ENCODE results near the gene SLC10A6. TPM values are rescaled to one million over a fixed set of nuclear protein-coding genes. Genes with fewer than 3 reads are reported as not detected.

Gene SLC10A6
- total RNA-seq, 2 donors from 2014 or later: 0.40 to 0.58 TPM

DNA sequence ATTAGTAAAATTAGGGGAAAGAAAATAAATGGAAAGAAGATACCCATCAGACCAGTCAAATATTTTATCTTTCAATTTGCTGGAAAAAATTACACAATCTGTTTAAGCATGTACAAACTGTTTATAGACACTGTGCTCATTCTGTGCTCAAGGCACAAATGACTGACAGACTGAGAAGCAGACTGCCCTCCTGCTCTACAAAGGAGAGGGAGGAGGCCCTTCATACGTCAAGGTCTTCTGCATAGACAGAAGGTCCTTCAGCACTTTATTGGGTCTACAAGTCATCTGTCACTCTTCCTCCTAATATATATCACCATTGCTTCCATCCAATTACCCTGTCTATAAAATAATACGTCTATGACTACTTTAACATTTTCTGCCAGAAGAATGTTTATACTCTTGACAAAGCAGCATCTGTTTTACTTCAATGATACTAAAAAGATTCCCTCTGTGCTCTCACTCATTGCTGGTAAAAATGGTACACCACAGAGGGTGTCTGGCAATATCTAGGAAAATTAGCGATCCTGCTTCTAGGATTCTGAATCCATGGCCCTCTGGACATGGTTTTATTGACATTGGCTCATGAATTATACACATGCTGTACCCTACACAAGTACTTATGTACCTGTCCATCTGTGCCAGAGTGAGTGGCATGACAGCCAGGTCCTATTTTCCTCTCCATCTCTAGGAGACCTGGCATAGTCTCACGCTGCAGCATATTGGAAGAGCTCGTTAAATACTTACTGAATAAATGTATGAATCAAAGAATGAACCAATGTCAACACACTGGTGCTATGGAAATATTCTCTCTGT lies 11.3 kb downstream of the SLC10A6 start:
- Histone ChIP-seq H3K36me3 (no peaks in the 10 kb centered on the region), H3K27ac (no peak overlapping the region), H3K27me3 (no peaks in the 10 kb centered on the region), H3K9ac (ENCODE audit: low read depth in 2 of 2, low read length in 2 of 2) (no peak overlapping the region), H3K9me3 (no peaks in the 10 kb centered on the region), H3K4me1 (no peaks in the 10 kb centered on the region), H3K4me3 (no peak overlapping the region)
- TF ChIP-seq, protein P1, sequence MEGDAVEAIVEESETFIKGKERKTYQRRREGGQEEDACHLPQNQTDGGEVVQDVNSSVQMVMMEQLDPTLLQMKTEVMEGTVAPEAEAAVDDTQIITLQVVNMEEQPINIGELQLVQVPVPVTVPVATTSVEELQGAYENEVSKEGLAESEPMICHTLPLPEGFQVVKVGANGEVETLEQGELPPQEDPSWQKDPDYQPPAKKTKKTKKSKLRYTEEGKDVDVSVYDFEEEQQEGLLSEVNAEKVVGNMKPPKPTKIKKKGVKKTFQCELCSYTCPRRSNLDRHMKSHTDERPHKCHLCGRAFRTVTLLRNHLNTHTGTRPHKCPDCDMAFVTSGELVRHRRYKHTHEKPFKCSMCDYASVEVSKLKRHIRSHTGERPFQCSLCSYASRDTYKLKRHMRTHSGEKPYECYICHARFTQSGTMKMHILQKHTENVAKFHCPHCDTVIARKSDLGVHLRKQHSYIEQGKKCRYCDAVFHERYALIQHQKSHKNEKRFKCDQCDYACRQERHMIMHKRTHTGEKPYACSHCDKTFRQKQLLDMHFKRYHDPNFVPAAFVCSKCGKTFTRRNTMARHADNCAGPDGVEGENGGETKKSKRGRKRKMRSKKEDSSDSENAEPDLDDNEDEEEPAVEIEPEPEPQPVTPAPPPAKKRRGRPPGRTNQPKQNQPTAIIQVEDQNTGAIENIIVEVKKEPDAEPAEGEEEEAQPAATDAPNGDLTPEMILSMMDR (IDR thresholded peaks at IDR 0.05): no peak
- no peak for DNase-seq
- intact Hi-C loops (cut with DNase I): no loop called here

GRCh38 chr4:86835677-86836076 lies 13.5 kb downstream of the SLC10A6 start:
- no peak overlapping the region for H3K4me3 ChIP-seq
- H3K9me3 ChIP-seq: no peaks in the 10 kb centered on the region
- DNase-seq: no peak
- H3K4me1 ChIP-seq: no peaks in the 10 kb centered on the region
- H3K27ac ChIP-seq: no peak overlapping the region
- H3K36me3 ChIP-seq: no peaks in the 10 kb centered on the region
- TF ChIP-seq, protein P1 (IDR thresholded peaks at IDR 0.05): no peak
- no peaks in the 10 kb centered on the region for H3K27me3 ChIP-seq
- intact Hi-C loops (cut with DNase I): no loop called here
- no peak overlapping the region for H3K9ac ChIP-seq (ENCODE audit: low read depth in 2 of 2, low read length in 2 of 2)

GRCh38 chr4:86834901-86835300 lies 14.3 kb downstream of the SLC10A6 start:
- H3K27ac ChIP-seq: no peak overlapping the region
- intact Hi-C loops (cut with DNase I): no loop called here
- H3K36me3 ChIP-seq: no peaks in the 10 kb centered on the region
- no peaks in the 10 kb centered on the region for H3K27me3 ChIP-seq
- no peaks in the 10 kb centered on the region for H3K4me1 ChIP-seq
- H3K9me3 ChIP-seq: no peaks in the 10 kb centered on the region
- H3K4me3 ChIP-seq: no peak overlapping the region
- TF ChIP-seq, protein P1 (IDR thresholded peaks at IDR 0.05): no peak
- no peak for DNase-seq
- no peak overlapping the region for H3K9ac ChIP-seq (ENCODE audit: low read depth in 2 of 2, low read length in 2 of 2)

DNA sequence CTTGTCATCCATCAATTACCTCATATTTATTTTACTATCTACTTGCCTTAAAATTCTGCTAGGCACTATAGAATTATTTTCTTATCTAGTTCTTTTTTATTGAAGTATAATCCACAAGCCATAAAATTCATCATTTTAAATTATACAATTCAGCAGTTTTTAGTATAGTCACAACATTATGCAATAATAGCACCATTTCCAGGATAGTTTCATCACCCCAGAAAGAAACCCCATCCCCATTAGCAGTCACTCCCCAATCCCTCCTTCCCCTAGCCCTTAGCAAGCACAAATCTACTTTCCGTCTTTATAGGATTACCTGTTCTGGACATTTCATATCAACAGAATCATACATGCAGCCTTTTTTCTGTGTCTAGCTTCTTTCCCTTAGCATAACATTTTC lies 15.6 kb downstream of the SLC10A6 start:
- DNase-seq: no peak
- TF ChIP-seq, protein P1 (IDR thresholded peaks at IDR 0.05): no peak
- intact Hi-C loops (cut with DNase I): no loop called here
- H3K36me3 ChIP-seq: no peaks in the 10 kb centered on the region
- no peaks in the 10 kb centered on the region for H3K27me3 ChIP-seq
- no peak overlapping the region for H3K27ac ChIP-seq
- no peaks in the 10 kb centered on the region for H3K4me1 ChIP-seq
- H3K9me3 ChIP-seq: no peaks in the 10 kb centered on the region
- H3K4me3 ChIP-seq: no peak overlapping the region
- no peak overlapping the region for H3K9ac ChIP-seq (ENCODE audit: low read depth in 2 of 2, low read length in 2 of 2)

DNA sequence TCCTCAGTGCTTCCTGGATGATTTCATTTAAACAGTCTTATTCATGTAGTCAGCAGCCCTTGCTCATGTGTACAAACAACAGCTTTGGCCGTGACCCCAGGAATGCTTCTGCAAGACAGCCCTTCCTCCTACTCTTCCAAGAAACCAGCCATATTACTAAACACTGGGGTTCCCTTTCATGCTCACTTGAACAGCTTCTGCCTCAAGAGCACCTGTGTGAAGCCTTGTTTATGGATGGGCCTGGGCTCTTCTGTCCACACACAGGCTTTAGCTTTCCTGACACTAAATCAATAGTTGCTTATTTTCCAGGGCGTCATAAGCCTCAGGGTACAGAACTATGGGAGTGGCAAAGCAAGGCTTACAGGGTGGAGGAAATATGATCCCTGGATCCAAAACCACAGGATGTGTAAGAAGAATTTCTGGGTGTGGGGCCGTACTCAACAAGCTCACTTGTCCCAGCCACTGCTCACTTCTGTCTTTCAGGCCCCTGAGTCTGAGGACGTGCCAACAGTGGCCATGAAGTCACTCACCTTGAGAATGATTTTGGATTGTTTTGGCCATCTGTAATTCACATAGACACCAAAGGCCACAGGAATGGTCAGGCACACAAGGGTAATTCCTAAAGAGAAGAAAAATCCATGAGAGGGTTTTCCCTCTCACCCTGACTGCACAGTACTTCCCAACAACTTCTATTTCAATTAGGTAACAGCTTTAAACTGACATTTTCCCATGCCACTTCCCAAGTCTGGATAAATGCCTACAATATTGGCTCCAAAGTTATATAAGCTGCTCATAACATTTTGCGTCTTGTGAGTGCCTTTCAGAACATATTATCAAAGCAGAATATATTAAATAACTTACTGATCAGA lies 17.7 kb downstream of the SLC10A6 start:
- Histone ChIP-seq H3K36me3 (no peaks in the 10 kb centered on the region), H3K9me3 (no peaks in the 10 kb centered on the region), H3K4me3 (no peak overlapping the region), H3K4me1 (no peaks in the 10 kb centered on the region), H3K9ac (ENCODE audit: low read depth in 2 of 2, low read length in 2 of 2) (no peak overlapping the region), H3K27me3 (no peaks in the 10 kb centered on the region), H3K27ac (no peak overlapping the region)
- TF ChIP-seq, protein P1 (IDR thresholded peaks at IDR 0.05): no peak
- DNase-seq: no peak
- intact Hi-C loops (cut with DNase I): no loop called here

All from colonic mucosa (tissue), 4 donors.